ENCODE results near the gene USP34. TPM values are rescaled to one million over a fixed set of nuclear protein-coding genes. Genes with fewer than 3 reads are reported as not detected.

USP34 gene
- total and polyA plus RNA-seq, 4 donors, result 13.4 to 82.7 (median 51.1) TPM

DNA sequence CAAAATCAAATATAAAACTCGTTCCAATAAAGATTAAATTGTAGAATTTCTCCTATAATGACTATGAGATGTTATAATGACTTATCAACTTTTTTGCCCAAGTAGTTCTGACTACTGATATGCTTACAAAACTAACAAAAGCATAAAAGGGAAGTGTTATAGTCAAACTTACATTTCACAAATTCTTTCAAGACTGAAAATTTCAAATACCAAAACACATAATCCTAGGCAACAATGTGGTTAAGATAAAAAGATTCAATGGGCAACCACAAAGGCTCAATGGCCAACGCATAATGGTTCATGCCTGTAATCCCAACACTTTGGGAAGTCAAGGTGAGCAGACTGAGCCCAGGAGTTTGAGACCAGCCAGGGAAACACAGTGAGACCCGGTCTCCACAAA lies 135.7 kb downstream of the USP34 start (continued):
- TF ChIP-seq EGR1 (IDR thresholded peaks at IDR 0.05; ENCODE audit: low read depth in 2 of 2) (no peak), YY1 (IDR thresholded peaks at IDR 0.05) (no peak), SP1 (IDR thresholded peaks at IDR 0.05) (no peak), FOXA1 (IDR thresholded peaks at IDR 0.05) (no peak), TAF1 (conservative IDR thresholded peaks at IDR 0.05) (no peak)
- TF ChIP-seq, protein P1, sequence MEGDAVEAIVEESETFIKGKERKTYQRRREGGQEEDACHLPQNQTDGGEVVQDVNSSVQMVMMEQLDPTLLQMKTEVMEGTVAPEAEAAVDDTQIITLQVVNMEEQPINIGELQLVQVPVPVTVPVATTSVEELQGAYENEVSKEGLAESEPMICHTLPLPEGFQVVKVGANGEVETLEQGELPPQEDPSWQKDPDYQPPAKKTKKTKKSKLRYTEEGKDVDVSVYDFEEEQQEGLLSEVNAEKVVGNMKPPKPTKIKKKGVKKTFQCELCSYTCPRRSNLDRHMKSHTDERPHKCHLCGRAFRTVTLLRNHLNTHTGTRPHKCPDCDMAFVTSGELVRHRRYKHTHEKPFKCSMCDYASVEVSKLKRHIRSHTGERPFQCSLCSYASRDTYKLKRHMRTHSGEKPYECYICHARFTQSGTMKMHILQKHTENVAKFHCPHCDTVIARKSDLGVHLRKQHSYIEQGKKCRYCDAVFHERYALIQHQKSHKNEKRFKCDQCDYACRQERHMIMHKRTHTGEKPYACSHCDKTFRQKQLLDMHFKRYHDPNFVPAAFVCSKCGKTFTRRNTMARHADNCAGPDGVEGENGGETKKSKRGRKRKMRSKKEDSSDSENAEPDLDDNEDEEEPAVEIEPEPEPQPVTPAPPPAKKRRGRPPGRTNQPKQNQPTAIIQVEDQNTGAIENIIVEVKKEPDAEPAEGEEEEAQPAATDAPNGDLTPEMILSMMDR (IDR thresholded peaks at IDR 0.05; ENCODE audit: low read depth, low read length, missing input control), result no peak

- H3K27me3 ChIP-seq (ENCODE audit: control insufficient read depth in 4 of 4, insufficient read depth in 4 of 4, low read length in 3 of 4), result no peaks in the 10 kb centered on the region
- 91% methylated on average over 2 of the region's 2 CpGs for WGBS
- no peak overlapping the region for H3K4me3 ChIP-seq (ENCODE audit: low read depth in 1 of 3, low read length in 3 of 3)
- no peaks in the 10 kb centered on the region for H3K9me3 ChIP-seq (ENCODE audit: control insufficient read depth in 4 of 4, low read length in 3 of 4)
- no peaks in the 10 kb centered on the region for H3K4me1 ChIP-seq (ENCODE audit: control insufficient read depth in 4 of 4, insufficient read depth in 4 of 4, low read length in 3 of 4)
- TF ChIP-seq, protein P2, sequence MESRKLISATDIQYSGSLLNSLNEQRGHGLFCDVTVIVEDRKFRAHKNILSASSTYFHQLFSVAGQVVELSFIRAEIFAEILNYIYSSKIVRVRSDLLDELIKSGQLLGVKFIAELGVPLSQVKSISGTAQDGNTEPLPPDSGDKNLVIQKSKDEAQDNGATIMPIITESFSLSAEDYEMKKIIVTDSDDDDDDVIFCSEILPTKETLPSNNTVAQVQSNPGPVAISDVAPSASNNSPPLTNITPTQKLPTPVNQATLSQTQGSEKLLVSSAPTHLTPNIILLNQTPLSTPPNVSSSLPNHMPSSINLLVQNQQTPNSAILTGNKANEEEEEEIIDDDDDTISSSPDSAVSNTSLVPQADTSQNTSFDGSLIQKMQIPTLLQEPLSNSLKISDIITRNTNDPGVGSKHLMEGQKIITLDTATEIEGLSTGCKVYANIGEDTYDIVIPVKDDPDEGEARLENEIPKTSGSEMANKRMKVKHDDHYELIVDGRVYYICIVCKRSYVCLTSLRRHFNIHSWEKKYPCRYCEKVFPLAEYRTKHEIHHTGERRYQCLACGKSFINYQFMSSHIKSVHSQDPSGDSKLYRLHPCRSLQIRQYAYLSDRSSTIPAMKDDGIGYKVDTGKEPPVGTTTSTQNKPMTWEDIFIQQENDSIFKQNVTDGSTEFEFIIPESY (IDR thresholded peaks at IDR 0.05), result no peak
- no peak for TF ChIP-seq RAD21 (IDR thresholded peaks at IDR 0.05)
- TF ChIP-seq, protein P3, sequence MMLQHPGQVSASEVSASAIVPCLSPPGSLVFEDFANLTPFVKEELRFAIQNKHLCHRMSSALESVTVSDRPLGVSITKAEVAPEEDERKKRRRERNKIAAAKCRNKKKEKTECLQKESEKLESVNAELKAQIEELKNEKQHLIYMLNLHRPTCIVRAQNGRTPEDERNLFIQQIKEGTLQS (IDR thresholded peaks at IDR 0.05), result no peak
- TF ChIP-seq GABPA (IDR thresholded peaks at IDR 0.05 in 1 of 2, conservative IDR thresholded peaks at IDR 0.05 in 1 of 2), result no peak
- no peak for TF ChIP-seq HNF4G (IDR thresholded peaks at IDR 0.05)
- TF ChIP-seq JUND (IDR thresholded peaks at IDR 0.05), result no peak
- no peak for TF ChIP-seq HNF4A (conservative IDR thresholded peaks at IDR 0.05)
- TF ChIP-seq NR2F2 (IDR thresholded peaks at IDR 0.05), result no peak
- no peak for TF ChIP-seq FOXA1 (IDR thresholded peaks at IDR 0.05)
- TF ChIP-seq REST (IDR thresholded peaks at IDR 0.05), result no peak
- peaks cover 6 to 31% (median 16%) of the 10 kb centered on the region in 4 donors for H3K36me3 ChIP-seq (ENCODE audit: control insufficient read depth in 4 of 4, insufficient read depth in 3 of 4, low read depth in 1 of 4, low read length in 3 of 4)
- no peak overlapping the region for H3K9ac ChIP-seq (ENCODE audit: low read depth in 1 of 2, low read length in 2 of 2)
- no peak for DNase-seq (ENCODE audit: low spot score)
- H3K27ac ChIP-seq (ENCODE audit: low read depth in 1 of 2, low read length in 2 of 2), result no peak overlapping the region
These were observed 136.4 kb downstream of the USP34 start for GRCh38 chr2:61334466-61334865.

Measured in liver (tissue), 9 donors.